NB4 (cell line): ENCODE data around the gene TENM4.

ENCODE experiments used
- CTCF ChIP-seq: IDR thresholded peaks from one replicate; pipeline ENCODE4 v1.5.1; 2012; ENCODE audit warnings: low read depth, low read length
- MAX ChIP-seq: IDR thresholded peaks from 2 replicates; pipeline ENCODE4 v1.6.1; 2011; ENCODE audit warnings: low read depth, low read length
- MYC ChIP-seq: IDR thresholded peaks from 2 replicates; pipeline ENCODE4 v1.6.1; 2011; ENCODE audit warnings: low read depth, low read length
- POLR2A ChIP-seq: IDR thresholded peaks from 2 replicates; pipeline ENCODE4 v1.6.1; 2011; ENCODE audit warnings: mild to moderate bottlenecking; ENCODE audit not compliant: insufficient read length; ENCODE audit errors: extremely low read depth

GRCh38 chr11:79040348-79040747 lies 400.5 kb downstream of the TENM4 start:
- no peak for TF ChIP-seq CTCF
- TF ChIP-seq MAX: no peak
- no peak for TF ChIP-seq POLR2A
- no peak for TF ChIP-seq MYC
